ENCODE measurements around the gene SLC16A5.

SLC16A5 gene

DNA sequence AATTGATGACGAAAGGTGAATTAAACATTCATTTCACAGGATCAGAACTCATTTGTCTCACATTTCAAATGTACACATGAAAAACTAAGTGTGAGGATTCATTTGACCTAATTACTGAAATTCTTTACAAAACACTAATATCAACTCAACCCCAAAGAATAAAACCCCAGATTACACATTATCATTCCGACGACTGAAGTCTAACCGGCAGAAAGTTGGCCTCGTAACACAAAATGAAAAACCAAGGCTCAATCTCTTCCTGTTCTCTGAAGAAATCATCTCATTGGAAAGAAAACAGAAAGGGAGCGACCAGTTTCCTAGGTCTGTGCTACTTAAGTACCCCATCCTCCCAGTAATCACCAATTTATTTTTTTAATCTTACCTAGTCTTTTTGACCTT is 64.8 kb downstream of the SLC16A5 start:
- TF ChIP-seq PPARA (CRISPR knock-in tag; IDR thresholded peaks at IDR 0.05; ENCODE audit: borderline replicate concordance) = no peak
- no peak for TF ChIP-seq ZNF70 (CRISPR knock-in tag; IDR thresholded peaks at IDR 0.05)
- no peak for TF ChIP-seq GLIS3 (CRISPR knock-in tag; IDR thresholded peaks at IDR 0.05)
- TF ChIP-seq ESRRG (CRISPR knock-in tag; IDR thresholded peaks at IDR 0.05) = no peak
- TF ChIP-seq ISL1 (CRISPR knock-in tag; IDR thresholded peaks at IDR 0.05) = no peak
- TF ChIP-seq, protein P1, sequence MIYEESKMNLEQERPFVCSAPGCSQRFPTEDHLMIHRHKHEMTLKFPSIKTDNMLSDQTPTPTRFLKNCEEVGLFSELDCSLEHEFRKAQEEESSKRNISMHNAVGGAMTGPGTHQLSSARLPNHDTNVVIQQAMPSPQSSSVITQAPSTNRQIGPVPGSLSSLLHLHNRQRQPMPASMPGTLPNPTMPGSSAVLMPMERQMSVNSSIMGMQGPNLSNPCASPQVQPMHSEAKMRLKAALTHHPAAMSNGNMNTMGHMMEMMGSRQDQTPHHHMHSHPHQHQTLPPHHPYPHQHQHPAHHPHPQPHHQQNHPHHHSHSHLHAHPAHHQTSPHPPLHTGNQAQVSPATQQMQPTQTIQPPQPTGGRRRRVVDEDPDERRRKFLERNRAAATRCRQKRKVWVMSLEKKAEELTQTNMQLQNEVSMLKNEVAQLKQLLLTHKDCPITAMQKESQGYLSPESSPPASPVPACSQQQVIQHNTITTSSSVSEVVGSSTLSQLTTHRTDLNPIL (CRISPR knock-in tag; IDR thresholded peaks at IDR 0.05; ENCODE audit: low read depth) = no peak
- TF ChIP-seq, protein P2, sequence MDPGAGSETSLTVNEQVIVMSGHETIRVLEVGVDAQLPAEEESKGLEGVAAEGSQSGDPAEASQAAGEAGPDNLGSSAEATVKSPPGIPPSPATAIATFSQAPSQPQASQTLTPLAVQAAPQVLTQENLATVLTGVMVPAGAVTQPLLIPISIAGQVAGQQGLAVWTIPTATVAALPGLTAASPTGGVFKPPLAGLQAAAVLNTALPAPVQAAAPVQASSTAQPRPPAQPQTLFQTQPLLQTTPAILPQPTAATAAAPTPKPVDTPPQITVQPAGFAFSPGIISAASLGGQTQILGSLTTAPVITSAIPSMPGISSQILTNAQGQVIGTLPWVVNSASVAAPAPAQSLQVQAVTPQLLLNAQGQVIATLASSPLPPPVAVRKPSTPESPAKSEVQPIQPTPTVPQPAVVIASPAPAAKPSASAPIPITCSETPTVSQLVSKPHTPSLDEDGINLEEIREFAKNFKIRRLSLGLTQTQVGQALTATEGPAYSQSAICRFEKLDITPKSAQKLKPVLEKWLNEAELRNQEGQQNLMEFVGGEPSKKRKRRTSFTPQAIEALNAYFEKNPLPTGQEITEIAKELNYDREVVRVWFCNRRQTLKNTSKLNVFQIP (CRISPR knock-in tag; IDR thresholded peaks at IDR 0.05; ENCODE audit: borderline replicate concordance, low read depth) = no peak
- TF ChIP-seq ZFP30 (CRISPR knock-in tag; IDR thresholded peaks at IDR 0.05) = no peak
- TF ChIP-seq RARB (CRISPR knock-in tag; IDR thresholded peaks at IDR 0.05) = no peak
- TF ChIP-seq ZNF565 (CRISPR knock-in tag; conservative IDR thresholded peaks at IDR 0.05; ENCODE audit: low read depth) = no peak
- TF ChIP-seq, protein P3, sequence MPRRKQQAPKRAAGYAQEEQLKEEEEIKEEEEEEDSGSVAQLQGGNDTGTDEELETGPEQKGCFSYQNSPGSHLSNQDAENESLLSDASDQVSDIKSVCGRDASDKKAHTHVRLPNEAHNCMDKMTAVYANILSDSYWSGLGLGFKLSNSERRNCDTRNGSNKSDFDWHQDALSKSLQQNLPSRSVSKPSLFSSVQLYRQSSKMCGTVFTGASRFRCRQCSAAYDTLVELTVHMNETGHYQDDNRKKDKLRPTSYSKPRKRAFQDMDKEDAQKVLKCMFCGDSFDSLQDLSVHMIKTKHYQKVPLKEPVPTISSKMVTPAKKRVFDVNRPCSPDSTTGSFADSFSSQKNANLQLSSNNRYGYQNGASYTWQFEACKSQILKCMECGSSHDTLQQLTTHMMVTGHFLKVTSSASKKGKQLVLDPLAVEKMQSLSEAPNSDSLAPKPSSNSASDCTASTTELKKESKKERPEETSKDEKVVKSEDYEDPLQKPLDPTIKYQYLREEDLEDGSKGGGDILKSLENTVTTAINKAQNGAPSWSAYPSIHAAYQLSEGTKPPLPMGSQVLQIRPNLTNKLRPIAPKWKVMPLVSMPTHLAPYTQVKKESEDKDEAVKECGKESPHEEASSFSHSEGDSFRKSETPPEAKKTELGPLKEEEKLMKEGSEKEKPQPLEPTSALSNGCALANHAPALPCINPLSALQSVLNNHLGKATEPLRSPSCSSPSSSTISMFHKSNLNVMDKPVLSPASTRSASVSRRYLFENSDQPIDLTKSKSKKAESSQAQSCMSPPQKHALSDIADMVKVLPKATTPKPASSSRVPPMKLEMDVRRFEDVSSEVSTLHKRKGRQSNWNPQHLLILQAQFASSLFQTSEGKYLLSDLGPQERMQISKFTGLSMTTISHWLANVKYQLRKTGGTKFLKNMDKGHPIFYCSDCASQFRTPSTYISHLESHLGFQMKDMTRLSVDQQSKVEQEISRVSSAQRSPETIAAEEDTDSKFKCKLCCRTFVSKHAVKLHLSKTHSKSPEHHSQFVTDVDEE (CRISPR knock-in tag; IDR thresholded peaks at IDR 0.05) = no peak
- no peak for ATAC-seq

DNA sequence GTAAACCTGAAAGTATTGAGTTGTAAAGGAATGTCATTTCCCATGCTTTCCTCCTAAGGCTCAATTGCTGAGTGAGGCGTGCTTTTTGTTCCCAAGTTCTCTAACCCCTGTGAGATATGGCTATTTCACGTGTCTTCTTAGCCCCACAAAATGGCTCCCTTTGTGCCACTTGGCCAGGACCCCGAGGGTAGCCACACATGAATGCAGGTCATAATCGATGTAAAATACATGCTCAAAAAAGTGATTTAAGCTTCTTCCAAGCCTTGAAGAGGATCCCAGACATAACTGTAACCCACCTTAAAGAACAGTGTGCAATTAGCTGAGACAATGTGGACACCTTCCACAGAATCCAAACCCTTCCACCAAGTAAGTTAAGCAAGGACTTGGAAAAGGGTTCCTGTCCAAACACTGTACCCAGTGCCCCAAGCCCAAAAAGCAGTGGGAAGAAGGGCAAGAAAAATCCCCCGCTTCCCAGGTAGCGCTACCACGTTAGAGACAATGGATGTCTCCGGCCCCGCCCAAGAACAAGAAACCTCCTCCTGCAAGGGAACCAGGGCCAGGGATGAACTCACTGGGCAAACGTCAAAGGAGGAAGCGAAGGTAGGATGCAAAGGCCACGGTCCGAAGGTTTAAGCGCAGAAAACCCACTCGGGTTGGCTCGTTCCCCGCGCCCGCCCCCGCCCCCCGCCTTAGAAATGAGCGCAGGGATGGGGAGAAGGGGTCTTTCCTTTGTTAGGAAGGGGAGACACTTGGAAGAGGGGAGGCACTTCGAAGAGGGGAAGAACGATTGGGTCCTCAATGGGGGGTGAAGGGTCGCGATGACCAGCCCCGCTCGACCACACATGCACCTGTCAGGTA is 65.4 kb downstream of the SLC16A5 start:
- peak; percentile 57 for ATAC-seq
- TF ChIP-seq SNAI2 (CRISPR knock-in tag; IDR thresholded peaks at IDR 0.05) = 0 out of 2 replicates have a peak, but pooled peaks have one; percentile 12
- no peak for TF ChIP-seq ZFP3 (CRISPR knock-in tag; IDR thresholded peaks at IDR 0.05)
- TF ChIP-seq, protein P4, sequence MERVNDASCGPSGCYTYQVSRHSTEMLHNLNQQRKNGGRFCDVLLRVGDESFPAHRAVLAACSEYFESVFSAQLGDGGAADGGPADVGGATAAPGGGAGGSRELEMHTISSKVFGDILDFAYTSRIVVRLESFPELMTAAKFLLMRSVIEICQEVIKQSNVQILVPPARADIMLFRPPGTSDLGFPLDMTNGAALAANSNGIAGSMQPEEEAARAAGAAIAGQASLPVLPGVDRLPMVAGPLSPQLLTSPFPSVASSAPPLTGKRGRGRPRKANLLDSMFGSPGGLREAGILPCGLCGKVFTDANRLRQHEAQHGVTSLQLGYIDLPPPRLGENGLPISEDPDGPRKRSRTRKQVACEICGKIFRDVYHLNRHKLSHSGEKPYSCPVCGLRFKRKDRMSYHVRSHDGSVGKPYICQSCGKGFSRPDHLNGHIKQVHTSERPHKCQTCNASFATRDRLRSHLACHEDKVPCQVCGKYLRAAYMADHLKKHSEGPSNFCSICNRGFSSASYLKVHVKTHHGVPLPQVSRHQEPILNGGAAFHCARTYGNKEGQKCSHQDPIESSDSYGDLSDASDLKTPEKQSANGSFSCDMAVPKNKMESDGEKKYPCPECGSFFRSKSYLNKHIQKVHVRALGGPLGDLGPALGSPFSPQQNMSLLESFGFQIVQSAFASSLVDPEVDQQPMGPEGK (CRISPR knock-in tag; IDR thresholded peaks at IDR 0.05; ENCODE audit: borderline replicate concordance) = 0 out of 2 replicates have a peak, but pooled peaks have one; percentile 33

DNA sequence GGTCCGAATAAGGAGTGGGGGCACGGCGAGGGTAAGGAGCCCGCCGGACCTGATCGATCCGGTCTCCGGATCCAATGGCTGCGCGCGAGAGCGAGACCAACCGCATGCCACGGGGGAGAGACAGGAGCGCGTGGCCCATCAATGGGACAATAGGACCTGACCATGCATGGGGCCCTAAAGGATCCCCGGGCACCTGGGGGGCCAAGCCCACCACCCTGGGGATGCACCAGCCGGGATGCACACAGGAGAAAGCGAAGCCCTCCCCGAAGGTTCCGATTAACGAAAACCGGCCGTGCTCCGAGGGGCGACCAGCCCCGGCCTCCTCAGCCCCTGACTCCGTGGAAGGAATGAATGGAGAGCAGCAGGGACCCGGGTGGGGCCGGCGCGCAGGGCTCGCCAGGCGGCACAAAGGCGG is 66.0 kb downstream of the SLC16A5 start:
- TF ChIP-seq, protein P5, sequence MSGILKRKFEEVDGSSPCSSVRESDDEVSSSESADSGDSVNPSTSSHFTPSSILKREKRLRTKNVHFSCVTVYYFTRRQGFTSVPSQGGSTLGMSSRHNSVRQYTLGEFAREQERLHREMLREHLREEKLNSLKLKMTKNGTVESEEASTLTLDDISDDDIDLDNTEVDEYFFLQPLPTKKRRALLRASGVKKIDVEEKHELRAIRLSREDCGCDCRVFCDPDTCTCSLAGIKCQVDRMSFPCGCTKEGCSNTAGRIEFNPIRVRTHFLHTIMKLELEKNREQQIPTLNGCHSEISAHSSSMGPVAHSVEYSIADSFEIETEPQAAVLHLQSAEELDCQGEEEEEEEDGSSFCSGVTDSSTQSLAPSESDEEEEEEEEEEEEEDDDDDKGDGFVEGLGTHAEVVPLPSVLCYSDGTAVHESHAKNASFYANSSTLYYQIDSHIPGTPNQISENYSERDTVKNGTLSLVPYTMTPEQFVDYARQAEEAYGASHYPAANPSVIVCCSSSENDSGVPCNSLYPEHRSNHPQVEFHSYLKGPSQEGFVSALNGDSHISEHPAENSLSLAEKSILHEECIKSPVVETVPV (CRISPR knock-in tag; IDR thresholded peaks at IDR 0.05) = peak; percentile 47; the same call in 1 of the 2 replicates
- TF ChIP-seq RARB (CRISPR knock-in tag; IDR thresholded peaks at IDR 0.05) = no peak
- peak; percentile 9 for ATAC-seq

DNA sequence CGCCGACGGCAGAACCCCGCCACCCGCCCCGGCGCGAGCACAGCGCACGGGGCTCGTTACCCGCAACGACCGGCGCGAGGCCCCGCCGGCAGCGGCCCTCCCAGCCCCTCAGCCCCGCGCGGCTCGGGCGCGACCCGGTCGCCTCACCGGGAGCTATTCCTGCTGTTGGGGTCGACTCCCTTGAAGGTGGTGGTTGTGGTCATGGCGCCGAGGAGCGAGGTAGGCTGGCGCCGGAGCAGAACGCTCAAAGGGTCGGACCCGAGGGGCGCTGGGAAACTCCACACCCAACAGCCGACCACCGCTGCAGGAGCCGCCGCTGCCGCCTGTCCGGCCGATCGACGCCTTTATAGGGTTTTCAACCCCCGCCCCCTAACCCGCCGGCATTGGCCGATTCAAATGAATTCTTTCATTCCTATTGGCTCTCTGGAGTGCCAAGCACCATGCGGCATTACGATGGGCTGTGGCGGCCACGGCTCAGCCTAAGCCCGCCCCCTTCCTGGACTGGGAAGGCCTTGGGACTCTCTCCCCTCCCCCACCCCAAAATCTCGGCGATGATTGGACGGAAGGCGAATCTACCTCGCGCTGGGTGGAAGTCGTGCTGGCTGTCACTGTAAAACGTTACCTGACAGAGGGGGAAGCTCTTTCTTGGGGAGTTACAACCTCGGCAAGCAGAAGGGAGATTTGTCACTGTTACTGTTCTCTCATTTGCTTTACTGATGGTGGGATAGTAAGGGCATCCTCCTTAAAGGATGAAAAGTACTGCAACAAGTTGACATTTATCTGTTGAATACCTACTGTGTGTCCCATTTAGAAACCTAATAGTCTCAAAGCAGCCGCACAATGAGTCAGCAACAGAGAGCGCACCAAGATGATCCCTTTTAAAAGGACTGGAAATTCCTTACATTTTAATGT is 66.7 kb downstream of the SLC16A5 start, which contains the start of gene JPT1:
JPT1 (minus strand) TSS at position 318 of the 912 bp plus-strand sequence; CDS start at position 203, 115 bp downstream.
- ATAC-seq = peak; percentile 93
- TF ChIP-seq, protein P1 (CRISPR knock-in tag; IDR thresholded peaks at IDR 0.05; ENCODE audit: low read depth) = no peak
- TF ChIP-seq, protein P3 (CRISPR knock-in tag; IDR thresholded peaks at IDR 0.05) = peak; percentile 58
- no peak for TF ChIP-seq OSR1 (CRISPR knock-in tag; IDR thresholded peaks at IDR 0.05)
- TF ChIP-seq, protein P5 (CRISPR knock-in tag; IDR thresholded peaks at IDR 0.05) = peak; percentile 78; the same call in 1 of the 2 replicates
- peak; percentile 51 for TF ChIP-seq ZNF70 (CRISPR knock-in tag; IDR thresholded peaks at IDR 0.05)
- peak; percentile 97 for TF ChIP-seq GLIS3 (CRISPR knock-in tag; IDR thresholded peaks at IDR 0.05)

Measured in SK-N-SH treated with all-trans-retinoic acid at 6 μM for 48 hours (cell line).